GM18498 (cell line): ENCODE results near the gene PROZ.

Experiments
- ATAC-seq: cut with Tn5 transposase; IDR thresholded peaks from one replicate; pipeline ENCODE4 v1.9.1; 2021; ENCODE audit warnings: mild to moderate bottlenecking, moderate library complexity; ENCODE audit not compliant: unreplicated experiment

Gene PROZ

GRCh38 chr13:113140677-113141600 is 17.5 kb upstream of the PROZ start:
- ATAC-seq, result no peak

GRCh38 chr13:113141601-113141970 is 16.9 kb upstream of the PROZ start:
- ATAC-seq, result no peak

- ATAC-seq, result no peak
These were observed 15.6 kb upstream of the PROZ start for GRCh38 chr13:113142876-113143275.

- no peak for ATAC-seq
These were observed 14.8 kb upstream of the PROZ start for GRCh38 chr13:113143466-113144254.

GRCh38 chr13:113144255-113144629 is 14.2 kb upstream of the PROZ start:
- ATAC-seq, result no peak

GRCh38 chr13:113145496-113145895 is 13.0 kb upstream of the PROZ start:
- no peak for ATAC-seq

- no peak for ATAC-seq
These were observed 12.4 kb upstream of the PROZ start for GRCh38 chr13:113145911-113146598.

GRCh38 chr13:113146750-113147149 is 11.7 kb upstream of the PROZ start:
- ATAC-seq, result no peak

GRCh38 chr13:113147206-113147605 is 11.2 kb upstream of the PROZ start:
- ATAC-seq, result no peak

GRCh38 chr13:113148407-113148806 is 10.0 kb upstream of the PROZ start:
- no peak for ATAC-seq

- ATAC-seq, result no peak
These were observed 9.4 kb upstream of the PROZ start for GRCh38 chr13:113148940-113149503.

GRCh38 chr13:113149711-113150549 is 8.5 kb upstream of the PROZ start:
- no peak for ATAC-seq

GRCh38 chr13:113150550-113151365 is 7.7 kb upstream of the PROZ start:
- no peak for ATAC-seq

- ATAC-seq, result no peak
These were observed 6.4 kb upstream of the PROZ start for GRCh38 chr13:113151745-113152690.

GRCh38 chr13:113152691-113152983 is 5.8 kb upstream of the PROZ start:
- no peak for ATAC-seq

- peak; percentile 31 for ATAC-seq
These were observed 5.3 kb upstream of the PROZ start for GRCh38 chr13:113152984-113153809.
